Measurements from ENCODE around the gene G6PD.

DNA sequence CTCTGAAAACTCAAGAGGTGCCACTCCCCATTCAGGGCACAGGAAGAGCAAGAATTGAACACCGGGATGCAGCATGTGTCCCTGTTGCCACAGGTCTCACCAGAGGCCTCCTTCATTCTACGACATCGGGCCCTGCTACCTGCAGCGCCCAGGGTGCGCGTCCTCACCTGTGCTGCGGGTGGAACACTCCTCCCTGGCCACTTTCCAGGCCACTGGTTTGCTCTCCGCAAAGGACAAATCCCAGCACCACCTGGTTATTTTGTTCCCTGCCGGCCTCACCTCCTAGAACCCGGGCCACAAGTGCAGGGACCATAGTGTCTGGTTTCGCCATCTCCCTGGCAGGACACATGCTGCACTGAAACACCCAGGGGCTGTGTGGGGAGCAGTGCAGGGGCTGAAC, 16.4 kb downstream of the G6PD start:
- TF ChIP-seq, protein P1, sequence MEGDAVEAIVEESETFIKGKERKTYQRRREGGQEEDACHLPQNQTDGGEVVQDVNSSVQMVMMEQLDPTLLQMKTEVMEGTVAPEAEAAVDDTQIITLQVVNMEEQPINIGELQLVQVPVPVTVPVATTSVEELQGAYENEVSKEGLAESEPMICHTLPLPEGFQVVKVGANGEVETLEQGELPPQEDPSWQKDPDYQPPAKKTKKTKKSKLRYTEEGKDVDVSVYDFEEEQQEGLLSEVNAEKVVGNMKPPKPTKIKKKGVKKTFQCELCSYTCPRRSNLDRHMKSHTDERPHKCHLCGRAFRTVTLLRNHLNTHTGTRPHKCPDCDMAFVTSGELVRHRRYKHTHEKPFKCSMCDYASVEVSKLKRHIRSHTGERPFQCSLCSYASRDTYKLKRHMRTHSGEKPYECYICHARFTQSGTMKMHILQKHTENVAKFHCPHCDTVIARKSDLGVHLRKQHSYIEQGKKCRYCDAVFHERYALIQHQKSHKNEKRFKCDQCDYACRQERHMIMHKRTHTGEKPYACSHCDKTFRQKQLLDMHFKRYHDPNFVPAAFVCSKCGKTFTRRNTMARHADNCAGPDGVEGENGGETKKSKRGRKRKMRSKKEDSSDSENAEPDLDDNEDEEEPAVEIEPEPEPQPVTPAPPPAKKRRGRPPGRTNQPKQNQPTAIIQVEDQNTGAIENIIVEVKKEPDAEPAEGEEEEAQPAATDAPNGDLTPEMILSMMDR (IDR thresholded peaks at IDR 0.05): no peak
- TF ChIP-seq POLR2A (IDR thresholded peaks at IDR 0.05) (no peak), POLR2AphosphoS5 (IDR thresholded peaks at IDR 0.05) (no peak)

Measured in upper lobe of left lung (tissue), 4 donors.